ENCODE results near the gene PCSK9.

PCSK9 gene

DNA sequence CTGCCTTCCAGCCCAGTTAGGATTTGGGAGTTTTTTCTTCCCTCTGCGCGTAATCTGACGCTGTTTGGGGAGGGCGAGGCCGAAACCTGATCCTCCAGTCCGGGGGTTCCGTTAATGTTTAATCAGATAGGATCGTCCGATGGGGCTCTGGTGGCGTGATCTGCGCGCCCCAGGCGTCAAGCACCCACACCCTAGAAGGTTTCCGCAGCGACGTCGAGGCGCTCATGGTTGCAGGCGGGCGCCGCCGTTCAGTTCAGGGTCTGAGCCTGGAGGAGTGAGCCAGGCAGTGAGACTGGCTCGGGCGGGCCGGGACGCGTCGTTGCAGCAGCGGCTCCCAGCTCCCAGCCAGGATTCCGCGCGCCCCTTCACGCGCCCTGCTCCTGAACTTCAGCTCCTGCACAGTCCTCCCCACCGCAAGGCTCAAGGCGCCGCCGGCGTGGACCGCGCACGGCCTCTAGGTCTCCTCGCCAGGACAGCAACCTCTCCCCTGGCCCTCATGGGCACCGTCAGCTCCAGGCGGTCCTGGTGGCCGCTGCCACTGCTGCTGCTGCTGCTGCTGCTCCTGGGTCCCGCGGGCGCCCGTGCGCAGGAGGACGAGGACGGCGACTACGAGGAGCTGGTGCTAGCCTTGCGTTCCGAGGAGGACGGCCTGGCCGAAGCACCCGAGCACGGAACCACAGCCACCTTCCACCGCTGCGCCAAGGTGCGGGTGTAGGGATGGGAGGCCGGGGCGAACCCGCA lies at the start of gene PCSK9:
PCSK9 (plus strand) TSS at position 207 of the 741 bp plus-strand sequence; CDS start at position 497, 290 bp downstream.
- TF ChIP-seq, protein P1, sequence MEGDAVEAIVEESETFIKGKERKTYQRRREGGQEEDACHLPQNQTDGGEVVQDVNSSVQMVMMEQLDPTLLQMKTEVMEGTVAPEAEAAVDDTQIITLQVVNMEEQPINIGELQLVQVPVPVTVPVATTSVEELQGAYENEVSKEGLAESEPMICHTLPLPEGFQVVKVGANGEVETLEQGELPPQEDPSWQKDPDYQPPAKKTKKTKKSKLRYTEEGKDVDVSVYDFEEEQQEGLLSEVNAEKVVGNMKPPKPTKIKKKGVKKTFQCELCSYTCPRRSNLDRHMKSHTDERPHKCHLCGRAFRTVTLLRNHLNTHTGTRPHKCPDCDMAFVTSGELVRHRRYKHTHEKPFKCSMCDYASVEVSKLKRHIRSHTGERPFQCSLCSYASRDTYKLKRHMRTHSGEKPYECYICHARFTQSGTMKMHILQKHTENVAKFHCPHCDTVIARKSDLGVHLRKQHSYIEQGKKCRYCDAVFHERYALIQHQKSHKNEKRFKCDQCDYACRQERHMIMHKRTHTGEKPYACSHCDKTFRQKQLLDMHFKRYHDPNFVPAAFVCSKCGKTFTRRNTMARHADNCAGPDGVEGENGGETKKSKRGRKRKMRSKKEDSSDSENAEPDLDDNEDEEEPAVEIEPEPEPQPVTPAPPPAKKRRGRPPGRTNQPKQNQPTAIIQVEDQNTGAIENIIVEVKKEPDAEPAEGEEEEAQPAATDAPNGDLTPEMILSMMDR (IDR thresholded peaks at IDR 0.05; ENCODE audit: extremely low read depth, missing control alignments), result no peak
- no peak for DNase-seq (ENCODE audit: low spot score)

- TF ChIP-seq, protein P1 (IDR thresholded peaks at IDR 0.05; ENCODE audit: extremely low read depth, missing control alignments), result no peak
- DNase-seq (ENCODE audit: low spot score), result no peak
These were observed 49.2 kb upstream of the PCSK9 start for GRCh38 chr1:54989968-54990810.

DNA sequence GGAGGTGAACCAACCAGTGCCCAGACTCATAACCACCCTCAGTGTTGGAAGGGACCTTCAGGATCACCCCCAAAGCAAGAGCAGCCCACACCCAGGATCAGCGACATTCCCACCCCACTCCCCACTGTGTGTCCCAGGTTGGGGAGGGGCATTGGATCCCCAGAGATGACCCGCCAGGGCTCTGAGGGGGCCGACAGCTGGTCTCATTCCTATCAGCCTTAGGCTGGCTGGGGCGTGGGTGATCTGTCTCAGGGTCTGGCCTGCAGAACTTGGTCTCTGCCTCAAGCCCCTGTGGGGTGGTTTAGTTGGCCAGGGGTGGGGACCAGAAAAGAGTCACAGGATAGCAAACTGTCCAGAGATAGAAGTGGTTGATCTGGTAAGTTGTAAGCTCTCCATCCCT lies 48.4 kb upstream of the PCSK9 start:
- no peak for DNase-seq (ENCODE audit: low spot score)
- TF ChIP-seq, protein P1 (IDR thresholded peaks at IDR 0.05; ENCODE audit: extremely low read depth, missing control alignments), result no peak

GRCh38 chr1:54991939-54992338 lies 47.4 kb upstream of the PCSK9 start:
- TF ChIP-seq, protein P1 (IDR thresholded peaks at IDR 0.05; ENCODE audit: extremely low read depth, missing control alignments), result no peak
- DNase-seq (ENCODE audit: low spot score), result no peak

DNA sequence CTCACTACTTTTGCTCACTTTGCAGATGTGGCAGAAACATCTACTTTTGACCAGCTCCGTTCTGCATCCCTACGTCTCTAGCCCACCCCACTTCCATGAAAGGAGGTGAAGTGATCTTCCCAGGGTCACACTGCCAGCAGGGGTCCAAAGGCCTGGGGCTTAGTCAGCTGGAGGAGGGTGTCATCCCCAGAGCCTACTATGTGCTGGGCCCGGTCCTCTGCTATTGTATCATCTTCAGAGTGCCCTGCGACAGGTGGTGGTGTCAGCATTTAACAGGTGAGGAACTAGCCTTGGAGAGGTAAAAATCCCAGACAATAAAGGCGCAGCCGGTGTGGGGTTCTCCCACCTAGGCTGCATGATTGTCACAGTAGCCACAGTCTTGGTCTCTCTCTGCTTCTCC lies 46.2 kb upstream of the PCSK9 start:
- DNase-seq (ENCODE audit: low spot score), result no peak
- TF ChIP-seq, protein P1 (IDR thresholded peaks at IDR 0.05; ENCODE audit: extremely low read depth, missing control alignments), result no peak

GRCh38 chr1:54994355-54994990 lies 44.9 kb upstream of the PCSK9 start:
- TF ChIP-seq, protein P1 (IDR thresholded peaks at IDR 0.05; ENCODE audit: extremely low read depth, missing control alignments), result no peak
- DNase-seq (ENCODE audit: low spot score), result no peak
